Lower leg skin (tissue), 3 donors: Measurements from ENCODE around the gene MRPL3.

Experiments used
- POLR2A ChIP-seq, 2 donors: fragments of 450-650 bp; IDR thresholded peaks; one replicate each; pipeline ENCODE4 v1.6.1; 2016 to 2017; ENCODE audit warnings: antibody characterized with exemption in 2 of 2, mild to moderate bottlenecking in 1 of 2, moderate library complexity in 1 of 2
- TF ChIP-seq, protein P1 (sequence below), 3 donors: fragments of 450-650 bp; IDR thresholded peaks; one replicate each; pipeline ENCODE4 v1.5.1; 2016; ENCODE audit warnings: antibody characterized with exemption in 3 of 3, mild to moderate bottlenecking in 3 of 3, moderate library complexity in 2 of 3

DNA sequence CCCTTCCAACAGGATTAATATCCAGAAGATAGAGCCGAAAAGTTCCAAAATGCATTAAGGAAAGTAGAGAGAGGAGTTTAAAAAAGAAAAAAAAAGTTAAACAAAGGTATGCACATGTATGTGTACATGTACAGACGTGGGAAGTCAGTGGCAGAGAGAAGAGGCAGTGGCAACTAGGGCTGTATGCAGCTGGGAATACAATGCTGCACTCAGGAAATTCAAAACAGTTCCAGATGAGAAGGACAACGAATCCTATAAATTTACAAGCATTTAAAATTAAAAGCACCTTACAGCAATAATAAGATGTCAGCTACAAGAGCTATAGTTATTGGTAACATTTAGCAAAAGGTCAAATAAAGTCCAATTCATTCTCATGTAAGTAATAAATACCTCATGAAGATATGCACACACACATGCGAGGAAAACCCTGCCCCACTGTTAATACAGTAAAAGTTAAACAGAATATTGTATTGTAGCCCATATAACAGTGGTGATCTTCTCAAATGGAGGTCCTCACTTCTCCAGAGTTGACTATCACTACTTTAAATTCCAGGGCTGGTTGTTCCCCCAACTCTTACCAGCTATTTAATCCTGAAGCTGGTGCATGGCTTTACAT, 18.2 kb downstream of the MRPL3 start:
- no peak for TF ChIP-seq POLR2A (IDR thresholded peaks at IDR 0.05)
- TF ChIP-seq, protein P1, sequence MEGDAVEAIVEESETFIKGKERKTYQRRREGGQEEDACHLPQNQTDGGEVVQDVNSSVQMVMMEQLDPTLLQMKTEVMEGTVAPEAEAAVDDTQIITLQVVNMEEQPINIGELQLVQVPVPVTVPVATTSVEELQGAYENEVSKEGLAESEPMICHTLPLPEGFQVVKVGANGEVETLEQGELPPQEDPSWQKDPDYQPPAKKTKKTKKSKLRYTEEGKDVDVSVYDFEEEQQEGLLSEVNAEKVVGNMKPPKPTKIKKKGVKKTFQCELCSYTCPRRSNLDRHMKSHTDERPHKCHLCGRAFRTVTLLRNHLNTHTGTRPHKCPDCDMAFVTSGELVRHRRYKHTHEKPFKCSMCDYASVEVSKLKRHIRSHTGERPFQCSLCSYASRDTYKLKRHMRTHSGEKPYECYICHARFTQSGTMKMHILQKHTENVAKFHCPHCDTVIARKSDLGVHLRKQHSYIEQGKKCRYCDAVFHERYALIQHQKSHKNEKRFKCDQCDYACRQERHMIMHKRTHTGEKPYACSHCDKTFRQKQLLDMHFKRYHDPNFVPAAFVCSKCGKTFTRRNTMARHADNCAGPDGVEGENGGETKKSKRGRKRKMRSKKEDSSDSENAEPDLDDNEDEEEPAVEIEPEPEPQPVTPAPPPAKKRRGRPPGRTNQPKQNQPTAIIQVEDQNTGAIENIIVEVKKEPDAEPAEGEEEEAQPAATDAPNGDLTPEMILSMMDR (IDR thresholded peaks at IDR 0.05): no peak
